Measurements from ENCODE around the gene GJB5. TPM values are rescaled to one million over a fixed set of nuclear protein-coding genes. Genes with fewer than 3 reads are reported as not detected.

Gene GJB5
- total and polyA plus RNA-seq, 10 of the 15 experiments (the other 5 are each of a cell fraction or from before 2014, with no cell fraction given): not detected

DNA sequence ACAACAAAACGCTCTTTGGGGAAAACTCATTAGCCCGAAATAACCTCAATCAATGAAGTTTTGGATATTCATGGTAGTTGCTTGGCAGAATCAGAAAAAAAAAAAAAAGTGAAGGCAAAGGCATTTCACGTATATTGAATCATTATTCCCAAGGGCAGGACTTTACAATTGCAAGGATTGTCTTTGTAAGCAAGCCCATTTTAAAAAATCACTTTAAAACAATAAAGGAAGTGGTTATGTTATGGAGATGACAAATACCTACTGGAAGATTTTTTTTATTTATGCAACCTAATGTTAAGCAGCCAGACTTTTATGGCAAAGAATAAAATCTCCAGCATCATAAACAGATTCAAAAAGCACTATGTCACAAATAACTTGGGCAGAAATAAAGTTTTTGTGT is 14.0 kb downstream of the GJB5 start:
- H3K79me2 ChIP-seq (ENCODE audit: control insufficient read depth, insufficient read depth, low read length): no peaks in the 10 kb centered on the region
- DNase-seq (ENCODE audit: low read depth, low spot score) (no peak), ATAC-seq (no peak), FAIRE-seq (no peak)
- ChIA-PET POLR2A (no interaction called here), CTCF (no interaction called here), SMC1A (ENCODE audit: uncharacterized antibody, unreplicated experiment) (no interaction called here), RAD21 (ENCODE audit: unreplicated experiment) (no interaction called here)
- H3K27me3 ChIP-seq (replicated peaks in 1 of 2; ENCODE audit: control insufficient read depth in 2 of 2, insufficient read depth in 2 of 2, low read length in 1 of 2): no peaks in the 10 kb centered on the region
- intact Hi-C loops (cut with micrococcal nuclease; ENCODE audit: unreplicated experiment): no loop called here
- no peak for TF ChIP-seq GABPA (IDR thresholded peaks at IDR 0.05; ENCODE audit: low read depth)
- no peak for TF ChIP-seq BMI1 (IDR thresholded peaks at IDR 0.05; ENCODE audit: borderline replicate concordance)
- TF ChIP-seq, protein P1, sequence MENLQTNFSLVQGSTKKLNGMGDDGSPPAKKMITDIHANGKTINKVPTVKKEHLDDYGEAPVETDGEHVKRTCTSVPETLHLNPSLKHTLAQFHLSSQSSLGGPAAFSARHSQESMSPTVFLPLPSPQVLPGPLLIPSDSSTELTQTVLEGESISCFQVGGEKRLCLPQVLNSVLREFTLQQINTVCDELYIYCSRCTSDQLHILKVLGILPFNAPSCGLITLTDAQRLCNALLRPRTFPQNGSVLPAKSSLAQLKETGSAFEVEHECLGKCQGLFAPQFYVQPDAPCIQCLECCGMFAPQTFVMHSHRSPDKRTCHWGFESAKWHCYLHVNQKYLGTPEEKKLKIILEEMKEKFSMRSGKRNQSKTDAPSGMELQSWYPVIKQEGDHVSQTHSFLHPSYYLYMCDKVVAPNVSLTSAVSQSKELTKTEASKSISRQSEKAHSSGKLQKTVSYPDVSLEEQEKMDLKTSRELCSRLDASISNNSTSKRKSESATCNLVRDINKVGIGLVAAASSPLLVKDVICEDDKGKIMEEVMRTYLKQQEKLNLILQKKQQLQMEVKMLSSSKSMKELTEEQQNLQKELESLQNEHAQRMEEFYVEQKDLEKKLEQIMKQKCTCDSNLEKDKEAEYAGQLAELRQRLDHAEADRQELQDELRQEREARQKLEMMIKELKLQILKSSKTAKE (IDR thresholded peaks at IDR 0.05; ENCODE audit: low read depth, poor library complexity, severe bottlenecking): no peak
- TF ChIP-seq, protein P2, sequence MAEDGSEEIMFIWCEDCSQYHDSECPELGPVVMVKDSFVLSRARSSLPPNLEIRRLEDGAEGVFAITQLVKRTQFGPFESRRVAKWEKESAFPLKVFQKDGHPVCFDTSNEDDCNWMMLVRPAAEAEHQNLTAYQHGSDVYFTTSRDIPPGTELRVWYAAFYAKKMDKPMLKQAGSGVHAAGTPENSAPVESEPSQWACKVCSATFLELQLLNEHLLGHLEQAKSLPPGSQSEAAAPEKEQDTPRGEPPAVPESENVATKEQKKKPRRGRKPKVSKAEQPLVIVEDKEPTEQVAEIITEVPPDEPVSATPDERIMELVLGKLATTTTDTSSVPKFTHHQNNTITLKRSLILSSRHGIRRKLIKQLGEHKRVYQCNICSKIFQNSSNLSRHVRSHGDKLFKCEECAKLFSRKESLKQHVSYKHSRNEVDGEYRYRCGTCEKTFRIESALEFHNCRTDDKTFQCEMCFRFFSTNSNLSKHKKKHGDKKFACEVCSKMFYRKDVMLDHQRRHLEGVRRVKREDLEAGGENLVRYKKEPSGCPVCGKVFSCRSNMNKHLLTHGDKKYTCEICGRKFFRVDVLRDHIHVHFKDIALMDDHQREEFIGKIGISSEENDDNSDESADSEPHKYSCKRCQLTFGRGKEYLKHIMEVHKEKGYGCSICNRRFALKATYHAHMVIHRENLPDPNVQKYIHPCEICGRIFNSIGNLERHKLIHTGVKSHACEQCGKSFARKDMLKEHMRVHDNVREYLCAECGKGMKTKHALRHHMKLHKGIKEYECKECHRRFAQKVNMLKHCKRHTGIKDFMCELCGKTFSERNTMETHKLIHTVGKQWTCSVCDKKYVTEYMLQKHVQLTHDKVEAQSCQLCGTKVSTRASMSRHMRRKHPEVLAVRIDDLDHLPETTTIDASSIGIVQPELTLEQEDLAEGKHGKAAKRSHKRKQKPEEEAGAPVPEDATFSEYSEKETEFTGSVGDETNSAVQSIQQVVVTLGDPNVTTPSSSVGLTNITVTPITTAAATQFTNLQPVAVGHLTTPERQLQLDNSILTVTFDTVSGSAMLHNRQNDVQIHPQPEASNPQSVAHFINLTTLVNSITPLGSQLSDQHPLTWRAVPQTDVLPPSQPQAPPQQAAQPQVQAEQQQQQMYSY (CRISPR knock-in tag; IDR thresholded peaks at IDR 0.05): no peak
- TF ChIP-seq ZZZ3 (IDR thresholded peaks at IDR 0.05; ENCODE audit: control insufficient read depth, insufficient read length, low read depth): no peak
- no peak overlapping the region for H3K27ac ChIP-seq (ENCODE audit: control insufficient read depth, insufficient read depth)
- no peak overlapping the region for H3K4me2 ChIP-seq (ENCODE audit: control insufficient read depth, insufficient read depth)
- BruUV-seq (replicated peaks): no TSS peak
- H2AFZ ChIP-seq (ENCODE audit: control insufficient read depth, low read depth, low read length): no peak overlapping the region
- 0% methylated on average over 3 of the region's 3 CpGs for WGBS (ENCODE audit: insufficient coverage, insufficient replicate concordance, low lambda C conversion rate, missing lambda C conversion rate)
- in situ Hi-C loops (cut with MboI): no loop called here
- H3K36me3 ChIP-seq (ENCODE audit: control insufficient read depth in 2 of 2, insufficient read depth in 2 of 2, low read length in 1 of 2): no peaks in the 10 kb centered on the region
- no peak overlapping the region for H3K4me3 ChIP-seq
- H4K20me1 ChIP-seq (ENCODE audit: control insufficient read depth, insufficient read depth): no peaks in the 10 kb centered on the region
- H3K9me3 ChIP-seq (replicated peaks; ENCODE audit: control insufficient read depth, insufficient read depth, low read length): no peaks in the 10 kb centered on the region
- H3K9ac ChIP-seq (ENCODE audit: control insufficient read depth, insufficient read depth, low read length): no peak overlapping the region
- no peaks in the 10 kb centered on the region for H3K4me1 ChIP-seq (ENCODE audit: control insufficient read depth, insufficient read depth, low read length)

All from GM12878 (cell line).